ENCODE results near the gene SSR1. TPM values are rescaled to one million over a fixed set of nuclear protein-coding genes. Genes with fewer than 3 reads are reported as not detected.

Gene SSR1
- total RNA-seq, 4 donors from 2014 or later: 39.5 to 122 (median 80.8) TPM

GRCh38 chr6:7260291-7261031 lies 52.5 kb downstream of the SSR1 start:
- Histone ChIP-seq H3K4me3 (peak overlapping the region; percentile 35 to 82 (median 58)), H3K27ac (peak overlapping the region; percentile 74 to 90 (median 82)), H3K36me3 (no peaks in the 10 kb centered on the region), H3K9me3 (no peaks in the 10 kb centered on the region), H3K4me1 (peaks cover 13 to 24% (median 14%) of the 10 kb centered on the region in 3 donors), H3K27me3 (no peaks in the 10 kb centered on the region)
- TF ChIP-seq, protein P1, sequence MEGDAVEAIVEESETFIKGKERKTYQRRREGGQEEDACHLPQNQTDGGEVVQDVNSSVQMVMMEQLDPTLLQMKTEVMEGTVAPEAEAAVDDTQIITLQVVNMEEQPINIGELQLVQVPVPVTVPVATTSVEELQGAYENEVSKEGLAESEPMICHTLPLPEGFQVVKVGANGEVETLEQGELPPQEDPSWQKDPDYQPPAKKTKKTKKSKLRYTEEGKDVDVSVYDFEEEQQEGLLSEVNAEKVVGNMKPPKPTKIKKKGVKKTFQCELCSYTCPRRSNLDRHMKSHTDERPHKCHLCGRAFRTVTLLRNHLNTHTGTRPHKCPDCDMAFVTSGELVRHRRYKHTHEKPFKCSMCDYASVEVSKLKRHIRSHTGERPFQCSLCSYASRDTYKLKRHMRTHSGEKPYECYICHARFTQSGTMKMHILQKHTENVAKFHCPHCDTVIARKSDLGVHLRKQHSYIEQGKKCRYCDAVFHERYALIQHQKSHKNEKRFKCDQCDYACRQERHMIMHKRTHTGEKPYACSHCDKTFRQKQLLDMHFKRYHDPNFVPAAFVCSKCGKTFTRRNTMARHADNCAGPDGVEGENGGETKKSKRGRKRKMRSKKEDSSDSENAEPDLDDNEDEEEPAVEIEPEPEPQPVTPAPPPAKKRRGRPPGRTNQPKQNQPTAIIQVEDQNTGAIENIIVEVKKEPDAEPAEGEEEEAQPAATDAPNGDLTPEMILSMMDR (IDR thresholded peaks at IDR 0.05): no peak
- no peak for TF ChIP-seq POLR2A (IDR thresholded peaks at IDR 0.05)
- intact Hi-C loops (cut with DNase I): no loop called here
- no peak for DNase-seq
- 61 to 62% methylated on average over 13 of the region's 13 CpGs for WGBS, 2 donors

DNA sequence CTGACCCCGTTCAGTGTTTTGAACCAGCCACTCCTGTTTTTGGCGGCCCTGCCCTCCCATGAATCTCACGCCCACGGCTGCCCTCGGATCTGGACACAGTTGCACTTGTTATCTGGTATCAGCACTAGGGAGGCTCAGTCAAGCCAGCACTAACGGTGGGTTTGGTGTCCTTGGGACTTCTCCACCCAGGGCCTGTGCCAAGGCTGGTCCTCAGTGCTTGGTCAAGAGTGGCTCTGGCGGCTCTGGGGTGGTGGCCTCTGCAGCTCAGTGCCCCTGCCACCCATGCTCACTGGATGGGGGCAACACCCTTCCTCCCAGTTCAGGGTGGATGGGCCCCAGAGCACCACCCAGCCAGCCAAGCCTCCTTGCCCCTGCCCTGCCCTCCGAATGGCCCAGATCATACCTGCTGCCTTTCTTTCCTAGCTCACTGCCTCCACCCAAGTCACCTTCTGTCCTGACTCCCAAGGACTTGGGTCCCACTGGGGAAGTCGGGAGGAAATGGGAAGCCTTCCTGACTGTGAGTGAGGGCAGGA lies 54.7 kb downstream of the SSR1 start:
- no peak for DNase-seq
- Histone ChIP-seq H3K9me3 (no peaks in the 10 kb centered on the region), H3K36me3 (no peaks in the 10 kb centered on the region), H3K4me1 (peaks cover 13 to 24% (median 14%) of the 10 kb centered on the region in 3 donors), H3K27me3 (no peaks in the 10 kb centered on the region), H3K27ac (no peak overlapping the region), H3K4me3 (no peak overlapping the region)
- intact Hi-C loops (cut with DNase I): no loop called here
- TF ChIP-seq, protein P1 (IDR thresholded peaks at IDR 0.05): no peak
- TF ChIP-seq POLR2A (IDR thresholded peaks at IDR 0.05): no peak
- WGBS, 2 donors: 92 to 93% methylated on average over 2 to 3 of the region's 9 CpGs

- TF ChIP-seq POLR2A (IDR thresholded peaks at IDR 0.05): no peak
- TF ChIP-seq, protein P1 (IDR thresholded peaks at IDR 0.05): no peak
- no peak for DNase-seq
- intact Hi-C loops (cut with DNase I): no loop called here
- no peak overlapping the region for H3K27ac ChIP-seq
- no peak overlapping the region for H3K4me3 ChIP-seq
- H3K27me3 ChIP-seq: no peaks in the 10 kb centered on the region
- H3K4me1 ChIP-seq: peaks cover 13 to 24% (median 14%) of the 10 kb centered on the region in 3 donors
- 90 to 93% methylated on average over 8 to 11 of the region's 18 CpGs for WGBS, 2 donors
- H3K36me3 ChIP-seq: peaks cover 0 to 1% (median 0%) of the 10 kb centered on the region in 3 donors
- H3K9me3 ChIP-seq: no peaks in the 10 kb centered on the region
Measured at GRCh38 chr6:7257521-7258230, 55.3 kb downstream of the SSR1 start.

GRCh38 chr6:7256785-7257184 lies 56.2 kb downstream of the SSR1 start:
- TF ChIP-seq, protein P1 (IDR thresholded peaks at IDR 0.05): no peak
- TF ChIP-seq POLR2A (IDR thresholded peaks at IDR 0.05): no peak
- H3K27me3 ChIP-seq: no peaks in the 10 kb centered on the region
- no peak for DNase-seq
- no peak overlapping the region for H3K4me3 ChIP-seq
- WGBS, 2 donors: 90 to 91% methylated on average over 4 of the region's 4 CpGs
- H3K36me3 ChIP-seq: peaks cover 0 to 10% (median 7%) of the 10 kb centered on the region in 3 donors
- intact Hi-C loops (cut with DNase I): no loop called here
- H3K27ac ChIP-seq: no peak overlapping the region
- H3K4me1 ChIP-seq: peaks cover 7 to 17% (median 11%) of the 10 kb centered on the region in 3 donors
- H3K9me3 ChIP-seq: no peaks in the 10 kb centered on the region

DNA sequence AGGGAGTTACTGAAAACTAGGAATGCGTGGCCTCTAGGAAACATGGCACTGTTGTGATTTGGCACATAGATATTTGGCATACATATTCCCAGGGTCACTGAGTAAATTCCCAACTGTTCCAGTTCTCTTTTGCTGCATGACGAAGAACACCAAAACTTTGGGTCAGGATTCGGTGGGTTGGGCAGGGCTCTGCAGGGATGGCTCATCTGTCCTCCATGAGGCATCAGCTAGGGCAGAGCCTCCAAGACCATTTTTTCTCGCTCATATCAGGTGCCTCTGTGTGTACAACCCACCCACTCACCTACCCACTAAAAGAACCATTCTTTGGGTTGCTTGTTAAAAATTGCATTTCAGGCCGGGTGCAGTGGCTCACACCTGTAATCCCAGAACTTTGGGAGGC lies 57.1 kb downstream of the SSR1 start:
- no peak for DNase-seq
- Histone ChIP-seq H3K9me3 (no peaks in the 10 kb centered on the region), H3K4me3 (no peak overlapping the region), H3K27ac (peak overlapping the region in 1 of 4 donors; percentile 56), H3K36me3 (peaks cover 0 to 19% (median 14%) of the 10 kb centered on the region in 3 donors), H3K4me1 (peaks cover 3 to 8% (median 6%) of the 10 kb centered on the region in 3 donors), H3K27me3 (no peaks in the 10 kb centered on the region)
- WGBS, 2 donors: 94 to 98% methylated on average over 5 of the region's 5 CpGs
- TF ChIP-seq, protein P1 (IDR thresholded peaks at IDR 0.05): no peak
- TF ChIP-seq POLR2A (IDR thresholded peaks at IDR 0.05): no peak
- intact Hi-C loops (cut with DNase I): no loop called here

Measured in esophagus squamous epithelium (tissue), 5 donors.